GM12875 (cell line): Measurements from ENCODE around the gene CEP85.
A peak's percentile ranks its signal among the peaks of the same experiment; 100 is the strongest.

Source experiments
- H3K4me3 ChIP-seq: one replicate; pipeline ENCODE4 v1.5.1; 2011; ENCODE audit warnings: low read depth, low read length, control low read depth
- CTCF ChIP-seq: IDR thresholded peaks from 2 replicates; pipeline ENCODE4 v1.5.1; 2011; ENCODE audit warnings: low read depth, mild to moderate bottlenecking, control low read depth, inconsistent platforms, low read length, moderate library complexity, borderline replicate concordance; ENCODE audit not compliant: insufficient read depth

CEP85 gene

GRCh38 chr1:26190373-26190987 lies 43.5 kb upstream of the CEP85 start, which contains the start of gene CATSPER4:
Gene CATSPER4 (plus strand): TSS chr1:26190602. CDS start chr1:26190628, 26 bp downstream.
- H3K4me3 ChIP-seq: no peak within 1 kb of the TSS
- peak; percentile 19; the same call in 1 of the 2 replicates for TF ChIP-seq CTCF

GRCh38 chr1:26191739-26192138 lies 42.3 kb upstream of the CEP85 start:
- no peak overlapping the region for H3K4me3 ChIP-seq

GRCh38 chr1:26195805-26196204 lies 38.2 kb upstream of the CEP85 start:
- no peak for TF ChIP-seq CTCF
- no peak overlapping the region for H3K4me3 ChIP-seq

More at GRCh38 chr1:26191739-26192138, 42.3 kb upstream of the CEP85 start:
- TF ChIP-seq CTCF: no peak

GRCh38 chr1:26197301-26197700 lies 36.7 kb upstream of the CEP85 start:
- H3K4me3 ChIP-seq: no peak overlapping the region
- no peak for TF ChIP-seq CTCF

GRCh38 chr1:26197813-26198212 lies 36.2 kb upstream of the CEP85 start:
- no peak overlapping the region for H3K4me3 ChIP-seq
- TF ChIP-seq CTCF: no peak

- no peak overlapping the region for H3K4me3 ChIP-seq
Measured at GRCh38 chr1:26200413-26200812, 33.6 kb upstream of the CEP85 start.

More at GRCh38 chr1:26200413-26200812, 33.6 kb upstream of the CEP85 start:
- no peak for TF ChIP-seq CTCF
